RKO (cell line): ENCODE measurements around the gene NAMPT.

Experiments used
- DNase-seq: peaks from one replicate; pipeline ENCODE4 v3.0.0-alpha.2; 2016; ENCODE audit warnings: low spot score

The NAMPT gene

GRCh38 chr7:106273009-106273668 lies 11.6 kb downstream of the NAMPT start:
- DNase-seq: no peak

DNA sequence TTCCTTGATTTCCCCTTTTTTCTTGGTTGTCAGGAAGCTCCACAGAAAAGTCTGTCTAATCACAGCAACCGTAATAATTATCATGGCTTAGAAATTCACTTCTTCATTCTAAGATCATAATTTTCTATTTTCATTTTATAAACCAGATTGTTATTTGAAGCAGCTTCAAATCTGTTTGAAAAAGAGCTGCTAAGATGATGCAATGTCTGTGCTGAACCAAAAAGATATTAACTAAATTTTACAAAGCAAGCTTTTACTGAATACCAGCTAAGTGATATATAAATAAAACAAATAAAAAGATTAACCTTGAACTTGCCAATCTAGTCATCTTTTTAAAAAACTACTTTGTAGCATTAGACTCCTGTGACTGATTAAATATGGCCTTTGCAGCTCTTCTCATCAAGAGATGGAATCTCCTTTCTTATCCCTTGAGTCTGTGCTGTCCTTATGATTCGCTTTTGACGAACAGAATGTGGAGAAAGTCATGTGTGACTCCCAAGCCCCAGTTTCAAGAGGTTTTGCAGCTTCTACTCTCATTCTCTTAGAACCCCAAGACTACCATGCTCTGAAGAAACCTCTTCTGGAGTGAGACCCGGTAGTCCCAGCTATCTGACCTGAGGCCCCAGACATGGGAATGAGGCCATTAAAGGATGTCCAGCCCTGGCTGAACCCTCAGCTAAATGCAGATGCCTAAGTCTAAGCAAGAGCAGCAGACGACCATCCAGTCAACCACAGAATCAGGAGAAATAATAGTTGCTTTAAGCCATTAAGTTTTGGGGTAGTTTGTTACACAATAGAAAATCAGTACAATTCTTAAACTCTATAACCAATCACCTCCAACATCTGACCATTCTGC lies 14.4 kb downstream of the NAMPT start:
- DNase-seq: no peak

GRCh38 chr7:106269254-106269961 lies 15.4 kb downstream of the NAMPT start:
- no peak for DNase-seq

GRCh38 chr7:106265133-106265532 lies 19.6 kb downstream of the NAMPT start:
- no peak for DNase-seq

DNA sequence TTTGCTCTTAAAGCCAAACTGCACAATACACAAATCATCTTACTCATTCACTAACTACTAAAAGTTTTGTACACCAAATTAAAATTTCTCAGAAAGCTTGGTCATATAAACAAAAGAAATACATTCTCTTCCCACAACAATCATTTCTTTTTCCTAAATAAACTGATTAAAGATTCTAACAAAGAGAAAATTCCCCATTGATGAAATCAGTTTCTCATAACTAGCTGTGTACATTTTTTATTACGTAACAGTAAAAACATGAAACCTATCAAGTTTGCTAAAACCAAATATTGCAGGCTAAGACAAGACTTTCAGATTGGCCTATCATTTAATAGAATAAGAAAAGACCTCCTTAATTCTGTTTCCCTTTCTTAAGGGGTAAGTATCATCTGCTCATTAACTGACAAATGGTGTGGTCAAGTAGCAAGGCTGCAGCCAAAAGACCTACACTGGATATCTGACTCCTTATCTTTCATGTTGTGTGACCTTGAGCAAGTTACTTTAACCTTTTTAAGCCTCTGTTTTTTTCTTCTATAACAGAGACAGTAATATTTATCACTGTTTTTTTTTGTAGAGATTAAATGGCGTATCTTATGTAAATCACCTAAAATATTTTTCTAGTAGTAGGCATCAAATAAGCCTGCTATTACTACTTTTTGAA lies 22.4 kb downstream of the NAMPT start:
- DNase-seq: no peak

DNA sequence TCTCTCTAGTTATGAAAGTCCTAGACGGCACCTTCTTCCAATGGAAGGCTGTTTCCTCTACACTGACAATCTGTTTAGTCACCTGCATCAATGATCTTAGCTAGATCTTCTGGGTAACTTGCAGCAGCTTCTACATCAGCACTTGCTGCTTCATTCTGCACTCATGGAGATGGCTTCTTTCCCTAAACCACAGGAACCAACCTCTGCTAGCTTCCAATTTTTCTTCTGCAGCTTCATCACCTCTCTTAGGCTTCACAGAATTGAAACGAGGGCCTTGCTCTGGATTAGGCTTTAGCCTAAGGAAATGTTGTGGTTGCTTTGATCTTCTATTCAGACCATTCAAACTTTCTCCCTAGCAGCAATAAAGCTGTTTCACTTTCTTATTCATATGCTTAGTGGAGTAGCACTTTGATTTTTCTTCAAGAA lies 24.6 kb downstream of the NAMPT start:
- DNase-seq: no peak

GRCh38 chr7:106258789-106259188 lies 26.0 kb downstream of the NAMPT start:
- DNase-seq: no peak

- no peak for DNase-seq
Measured at GRCh38 chr7:106257752-106258151, 27.0 kb downstream of the NAMPT start.

DNA sequence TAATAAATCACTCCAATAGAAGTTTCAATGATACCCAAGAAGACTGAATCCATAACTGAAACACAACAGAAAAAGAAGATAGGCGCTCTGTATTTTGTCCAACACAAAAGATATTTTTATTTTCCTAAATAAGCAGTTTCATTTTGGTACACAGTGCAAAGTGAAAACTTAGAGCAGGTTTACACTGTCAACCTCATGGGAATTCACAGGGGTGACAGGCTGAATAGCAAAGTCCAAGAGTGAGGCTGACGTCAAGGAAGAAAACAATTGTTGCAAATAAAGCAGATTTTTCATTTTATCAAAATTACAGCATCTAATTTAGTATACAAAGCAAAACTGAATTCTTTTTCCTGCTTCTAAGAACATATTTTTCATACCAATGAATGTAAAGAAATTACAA lies 28.6 kb downstream of the NAMPT start:
- no peak for DNase-seq

GRCh38 chr7:106255246-106255645 lies 29.5 kb downstream of the NAMPT start:
- DNase-seq: no peak

DNA sequence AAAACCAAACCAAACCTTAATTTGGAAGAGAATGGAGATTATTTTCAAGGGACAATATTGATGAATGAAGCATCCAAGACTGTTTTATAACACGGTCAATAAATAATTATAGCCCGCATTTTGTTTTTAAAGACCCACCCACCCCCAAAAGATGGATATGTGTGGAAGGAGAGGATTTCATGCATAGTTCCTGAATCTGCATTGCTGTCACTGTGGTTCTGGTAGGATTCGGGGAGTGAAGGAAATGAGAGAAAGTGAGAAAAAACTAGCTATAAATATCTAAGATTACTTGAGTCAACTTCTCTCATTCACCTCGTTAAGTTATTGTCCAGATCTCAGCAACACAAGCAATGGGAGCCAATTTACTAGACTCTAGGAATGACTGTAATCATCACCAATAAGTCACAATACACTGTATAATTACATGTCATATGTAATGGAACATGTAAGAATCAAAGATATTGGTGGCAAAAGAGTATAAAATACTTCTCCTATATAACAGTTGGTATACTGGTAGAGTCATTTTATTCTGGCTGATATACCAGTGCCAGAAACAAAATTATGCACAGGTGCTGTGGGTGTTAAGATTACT lies 30.2 kb downstream of the NAMPT start:
- DNase-seq: no peak

- DNase-seq: no peak
Measured at GRCh38 chr7:106252568-106252967, 32.2 kb downstream of the NAMPT start.

GRCh38 chr7:106249488-106249887 lies 35.3 kb downstream of the NAMPT start:
- DNase-seq: no peak

GRCh38 chr7:106248600-106248999 lies 36.2 kb downstream of the NAMPT start:
- no peak for DNase-seq

- no peak for DNase-seq
Measured at GRCh38 chr7:106247841-106248240, 36.9 kb downstream of the NAMPT start.

DNA sequence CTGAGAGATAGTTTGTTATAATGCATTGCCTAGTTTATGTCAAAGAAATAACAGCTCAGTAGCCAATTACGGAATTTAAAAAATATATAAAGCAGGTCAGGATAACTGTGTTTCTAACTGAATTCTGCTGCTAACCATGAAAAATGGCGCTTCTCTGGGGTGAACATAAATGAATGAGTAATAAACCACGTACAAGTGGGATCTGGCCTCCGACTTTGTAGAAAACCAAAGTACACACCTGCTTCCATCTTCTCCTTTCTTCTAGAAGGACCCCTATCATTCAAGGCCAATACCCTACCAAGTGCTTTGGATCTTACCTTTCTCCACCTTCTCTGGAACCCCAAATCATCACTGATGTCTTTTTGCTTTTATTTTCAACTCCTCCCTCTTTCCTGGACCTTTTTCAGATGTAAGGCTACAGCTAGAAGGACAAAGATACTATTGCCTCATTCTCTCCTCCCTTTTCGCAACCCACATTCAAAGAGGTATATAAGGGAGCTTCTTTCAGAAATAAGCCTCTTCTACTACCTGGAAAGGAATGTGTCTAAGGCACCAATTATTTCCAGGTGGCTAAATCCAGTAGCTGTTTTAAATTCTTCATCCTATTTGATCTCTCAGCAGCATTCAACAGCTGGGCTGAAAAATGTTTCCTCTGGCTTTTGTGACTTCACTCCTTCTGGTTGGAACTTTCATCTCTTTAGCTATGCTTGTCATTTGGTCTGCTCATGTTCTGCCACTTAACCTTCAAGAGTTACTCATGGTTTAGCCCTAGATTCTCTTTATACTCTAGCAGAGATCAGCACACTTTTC lies 37.7 kb downstream of the NAMPT start:
- DNase-seq: no peak

DNA sequence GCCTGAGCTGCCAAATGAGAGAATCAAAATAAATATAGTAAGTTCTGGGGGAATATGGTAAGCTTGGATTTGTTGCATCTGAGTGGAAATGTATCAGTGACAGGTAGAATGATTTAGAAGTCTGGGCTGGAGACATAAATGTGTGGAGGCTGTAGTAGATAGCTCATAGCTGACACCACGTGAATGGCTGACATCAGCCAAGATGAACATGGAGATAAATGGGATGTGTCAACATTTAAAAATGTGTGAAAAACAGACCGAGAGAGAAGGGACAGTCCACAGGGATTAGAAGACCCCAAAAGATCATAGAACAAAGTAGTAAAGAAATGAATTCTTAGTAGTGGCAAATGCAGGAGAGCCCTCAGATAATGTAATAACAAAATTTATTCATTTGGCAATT lies 40.9 kb downstream of the NAMPT start:
- peak; percentile 43 for DNase-seq

DNA sequence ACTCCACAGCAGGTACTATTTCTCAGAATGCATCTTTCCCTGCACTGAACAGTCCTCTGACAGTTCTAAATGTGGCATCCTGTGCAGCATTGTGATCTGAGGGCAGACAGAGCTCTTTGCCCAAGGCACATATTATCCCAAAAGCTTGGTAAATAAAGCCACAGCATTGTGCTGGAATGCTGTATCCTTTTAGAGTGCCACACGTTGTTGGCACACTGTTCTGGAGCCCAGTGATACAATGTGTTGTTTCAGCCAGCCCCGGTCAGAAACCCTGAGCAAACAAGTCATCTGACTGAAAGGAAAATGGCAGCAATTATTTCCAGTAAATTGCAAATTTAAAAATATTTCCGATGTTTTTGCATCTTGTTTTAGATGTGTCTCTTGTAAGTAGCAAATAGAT lies 45.4 kb downstream of the NAMPT start:
- no peak for DNase-seq

DNA sequence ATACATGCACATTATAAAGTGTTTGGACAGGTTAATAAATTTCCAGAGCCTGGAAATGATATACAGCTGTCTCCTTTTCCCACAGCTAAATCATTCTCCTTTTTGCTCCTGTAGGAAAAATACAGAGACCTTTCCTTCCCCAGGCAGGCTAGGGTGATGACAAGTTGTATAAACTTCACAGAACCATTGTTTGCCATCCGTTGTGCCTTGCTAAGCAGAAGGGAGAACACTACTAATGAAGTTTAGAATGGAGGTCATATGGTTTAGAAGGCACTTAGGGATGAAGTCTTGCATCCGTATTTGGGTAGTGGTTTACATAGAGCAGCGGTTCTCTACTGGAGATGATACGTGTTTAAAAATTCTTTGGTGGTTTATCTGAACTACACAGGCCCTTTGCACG lies 46.0 kb downstream of the NAMPT start:
- no peak for DNase-seq

DNA sequence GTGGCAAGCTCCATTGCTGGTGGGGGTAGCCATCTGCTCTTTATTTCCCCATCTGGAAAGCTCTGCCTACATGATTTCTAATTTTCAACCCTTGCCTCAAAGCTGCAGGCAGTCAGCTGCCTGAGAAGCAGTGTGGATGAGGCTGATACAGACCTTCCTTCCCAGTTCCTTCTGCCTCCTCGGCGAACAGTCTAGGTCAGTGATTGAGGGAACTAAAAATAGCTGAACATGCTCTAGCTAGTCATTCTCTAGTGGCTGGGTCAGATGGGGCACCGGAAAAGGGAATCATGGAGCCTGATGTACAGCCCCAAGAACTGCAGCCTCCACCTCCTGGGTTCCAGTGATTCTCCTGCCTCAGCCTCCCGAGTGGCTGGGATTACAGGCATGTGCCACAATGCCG lies 48.7 kb downstream of the NAMPT start:
- DNase-seq: no peak

DNA sequence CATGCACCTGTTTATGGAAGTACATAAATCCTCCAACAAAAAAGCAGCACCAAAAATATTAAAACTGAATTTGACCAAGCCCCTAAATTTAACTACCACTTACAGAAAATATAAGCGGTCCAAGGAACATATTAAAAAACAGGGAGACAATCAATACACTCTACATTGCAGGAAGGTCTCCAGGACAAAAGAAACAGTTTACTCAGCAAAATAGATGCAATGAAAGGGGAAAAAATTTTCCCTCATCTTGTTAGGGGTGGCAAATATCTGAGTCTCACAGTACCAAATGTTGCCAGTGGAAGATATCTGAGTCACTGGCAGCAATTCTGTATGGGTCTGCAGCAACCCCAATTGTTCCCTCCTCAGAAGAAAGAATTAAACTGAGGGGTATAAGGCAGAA lies 50.4 kb downstream of the NAMPT start:
- DNase-seq: no peak
